ENCODE measurements around the gene MGST3.

GRCh38 chr1:165616054-165616612, 14.9 kb upstream of the MGST3 start:
- no peak for TF ChIP-seq EZH2 (IDR thresholded peaks at IDR 0.05)
- TF ChIP-seq POLR2AphosphoS5 (IDR thresholded peaks at IDR 0.05; ENCODE audit: borderline replicate concordance, low read depth, low read length) = no peak
- TF ChIP-seq FOXP2 (optimal IDR thresholded peaks at IDR 0.05; ENCODE audit: control extremely low read depth, extremely low read length, insufficient read depth) = no peak
